Body of pancreas (tissue), 4 donors: ENCODE results near the gene SSU72.

Experiments
- CTCF ChIP-seq, 7 experiments: fragments of 450-650 bp in 4 of 7; fragments of 200-600 bp in 3 of 7; sonication (generic) in 3 of 7; IDR thresholded peaks; one replicate each; pipeline ENCODE4 v1.5.1; 2016 to 2019; ENCODE audit warnings: antibody characterized with exemption in 7 of 7
- POLR2A ChIP-seq, 3 donors: fragments of 450-650 bp; IDR thresholded peaks; one replicate each; pipeline ENCODE4 v1.6.1; 2016; ENCODE audit warnings: antibody characterized with exemption in 3 of 3, mild to moderate bottlenecking in 2 of 3

- TF ChIP-seq CTCF (IDR thresholded peaks at IDR 0.05) (no peak), POLR2A (IDR thresholded peaks at IDR 0.05) (no peak)
Measured at GRCh38 chr1:1593834-1594601, 19.4 kb upstream of the SSU72 start.
